ENCODE data around the gene LDHB.

- TF ChIP-seq CTCF (IDR thresholded peaks at IDR 0.05) (no peak), ZFX (IDR thresholded peaks at IDR 0.05; ENCODE audit: borderline replicate concordance) (no peak)
Measured at GRCh38 chr12:21696625-21697024, 39.0 kb upstream of the LDHB start.

Data from 22Rv1 (cell line).